A673 (cell line): Measurements from ENCODE around the gene DNAJC4. TPM values are rescaled to one million over a fixed set of nuclear protein-coding genes. Genes with fewer than 3 reads are reported as not detected.

Experiments used
- BruUV-seq: library from RNA; stranded (reverse); fragments of 400-500 nt; replicated peaks from 2 replicates; lab custom pipeline; 2021; lab: Mats Ljungman, UMichigan
- CTCF ChIA-PET: fragments of 300-600 bp; sonication (Branson Sonifier 250); formaldehyde crosslinking; loops from one replicate; lab custom pipeline; 2022; ENCODE audit warnings: antibody characterized with exemption; lab: Charles Lee
- POLR2A ChIA-PET: fragments of 300-600 bp; sonication (Branson Sonifier 250); formaldehyde crosslinking; loops from one replicate; lab custom pipeline; 2022; ENCODE audit warnings: antibody characterized with exemption; ENCODE audit not compliant: low non-redundant PET; lab: Charles Lee
- DNase-seq: peaks from one replicate; pipeline ENCODE4 v3.0.0-alpha.2; 2015; ENCODE audit warnings: low spot score
- H3K27ac ChIP-seq: fragments of 200-600 bp; sonication (generic); 2 replicates; pipeline ENCODE4 v1.5.1; 2016; ENCODE audit warnings: mixed run types, low read depth, mild to moderate bottlenecking, mixed read lengths, antibody characterized with exemption, low read length; ENCODE audit not compliant: poor library complexity, severe bottlenecking
- H3K27me3 ChIP-seq: fragments of 200-600 bp; sonication (generic); replicated peaks from 2 replicates; pipeline ENCODE4 v1.6.1; 2017; ENCODE audit warnings: mixed run types, low read depth, mild to moderate bottlenecking, mixed read lengths, antibody characterized with exemption, low read length; ENCODE audit not compliant: insufficient read depth, poor library complexity
- H3K36me3 ChIP-seq: fragments of 200-600 bp; sonication (generic); 2 replicates; pipeline ENCODE4 v1.6.1; 2016; ENCODE audit warnings: mixed run types, mild to moderate bottlenecking, mixed read lengths, antibody characterized with exemption, low read length; ENCODE audit not compliant: insufficient read depth, poor library complexity, severe bottlenecking
- H3K4me1 ChIP-seq: fragments of 200-600 bp; sonication (generic); 2 replicates; pipeline ENCODE4 v1.6.1; 2017; ENCODE audit warnings: mixed run types, mild to moderate bottlenecking, mixed read lengths, antibody characterized with exemption, low read length; ENCODE audit not compliant: insufficient read depth, poor library complexity, severe bottlenecking
- H3K4me3 ChIP-seq: fragments of 200-600 bp; sonication (generic); 2 replicates; pipeline ENCODE4 v1.5.1; 2016; ENCODE audit warnings: low read depth, mixed run types, mild to moderate bottlenecking, mixed read lengths, low read length; ENCODE audit not compliant: poor library complexity, severe bottlenecking
- H3K9me3 ChIP-seq: fragments of 200-600 bp; sonication (generic); 2 replicates; pipeline ENCODE4 v1.6.1; 2016; ENCODE audit warnings: mixed run types, low read depth, mild to moderate bottlenecking, mixed read lengths, antibody characterized with exemption, low read length; ENCODE audit not compliant: poor library complexity, severe bottlenecking
- EZH2 ChIP-seq: fragments of 200-600 bp; sonication (generic); IDR thresholded peaks from 2 replicates; pipeline ENCODE4 v1.6.1; 2017; ENCODE audit warnings: borderline replicate concordance, low read depth, mild to moderate bottlenecking, mixed read lengths, antibody characterized with exemption, low read length; ENCODE audit not compliant: poor library complexity, severe bottlenecking
- intact Hi-C: fragments of 100-400 bp; cut with micrococcal nuclease; formaldehyde crosslinking; loops from one replicate; pipeline ENCODE4 v1.10.0; 2022; ENCODE audit not compliant: unreplicated experiment
- total RNA-seq: library from RNA; stranded (reverse); gene quantifications from 2 replicates; pipeline ENCODE4 v1.2.3, GENCODE V29; 2021
- TF ChIP-seq, protein P1 (sequence below): fragments of 300-800, 200-600 bp; sonication (generic); conservative IDR thresholded peaks from 2 replicates; pipeline ENCODE4 v1.5.1; 2017; ENCODE audit warnings: low read depth, mild to moderate bottlenecking, antibody characterized with exemption, low read length, moderate library complexity, mixed read lengths

Gene DNAJC4
- total RNA-seq, 1 experiment from 2014 or later: 20.2 TPM

DNA sequence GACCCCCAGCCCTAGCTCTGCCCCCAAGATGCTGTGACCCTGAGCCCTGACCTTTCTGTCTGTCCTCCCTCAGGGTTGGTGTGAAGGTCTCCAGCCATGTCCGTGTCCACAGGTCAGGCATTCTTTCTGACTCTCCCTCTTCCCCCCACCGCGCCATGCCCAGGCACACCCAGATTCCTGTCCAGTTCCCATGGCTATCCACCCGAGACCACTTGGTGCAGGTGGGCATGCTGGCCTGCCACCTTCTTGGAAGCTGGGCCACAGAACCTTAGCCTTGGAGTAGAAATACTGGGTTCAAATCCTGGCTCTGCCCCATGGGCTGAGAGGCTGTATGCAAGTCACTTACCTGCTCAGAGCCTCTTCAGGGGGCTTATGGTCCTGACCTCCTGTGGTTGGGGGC, 18.7 kb downstream of the DNAJC4 start:
- Histone ChIP-seq H3K36me3 (peaks cover 3% of the 10 kb centered on the region), H3K4me1 (peaks cover 31% of the 10 kb centered on the region), H3K27ac (no peak overlapping the region), H3K4me3 (no peak overlapping the region), H3K27me3 (no peaks in the 10 kb centered on the region), H3K9me3 (no peaks in the 10 kb centered on the region)
- no peak for TF ChIP-seq EZH2
- TF ChIP-seq, protein P1, sequence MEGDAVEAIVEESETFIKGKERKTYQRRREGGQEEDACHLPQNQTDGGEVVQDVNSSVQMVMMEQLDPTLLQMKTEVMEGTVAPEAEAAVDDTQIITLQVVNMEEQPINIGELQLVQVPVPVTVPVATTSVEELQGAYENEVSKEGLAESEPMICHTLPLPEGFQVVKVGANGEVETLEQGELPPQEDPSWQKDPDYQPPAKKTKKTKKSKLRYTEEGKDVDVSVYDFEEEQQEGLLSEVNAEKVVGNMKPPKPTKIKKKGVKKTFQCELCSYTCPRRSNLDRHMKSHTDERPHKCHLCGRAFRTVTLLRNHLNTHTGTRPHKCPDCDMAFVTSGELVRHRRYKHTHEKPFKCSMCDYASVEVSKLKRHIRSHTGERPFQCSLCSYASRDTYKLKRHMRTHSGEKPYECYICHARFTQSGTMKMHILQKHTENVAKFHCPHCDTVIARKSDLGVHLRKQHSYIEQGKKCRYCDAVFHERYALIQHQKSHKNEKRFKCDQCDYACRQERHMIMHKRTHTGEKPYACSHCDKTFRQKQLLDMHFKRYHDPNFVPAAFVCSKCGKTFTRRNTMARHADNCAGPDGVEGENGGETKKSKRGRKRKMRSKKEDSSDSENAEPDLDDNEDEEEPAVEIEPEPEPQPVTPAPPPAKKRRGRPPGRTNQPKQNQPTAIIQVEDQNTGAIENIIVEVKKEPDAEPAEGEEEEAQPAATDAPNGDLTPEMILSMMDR: no peak
- intact Hi-C loops: loop anchor here (5.0 kb wide), 1 partner anchor 42 kb away; the partner anchor contains the start of gene FERMT3
- BruUV-seq: no TSS peak
- ChIA-PET POLR2A (no interaction called here), CTCF (interaction anchor here (2.0 kb wide), 1 partner anchor 44 kb away, joined by 6 read pairs; no protein-coding TSS in a partner anchor)
- DNase-seq: no peak

GRCh38 chr11:64249563-64250414, 19.4 kb downstream of the DNAJC4 start:
- no peak for TF ChIP-seq EZH2
- TF ChIP-seq, protein P1: no peak
- CTCF ChIA-PET: interaction anchor here (1.1 to 2.0 kb wide), 2 partner anchors 45 to 105 kb away, joined by 4 to 6 read pairs; no protein-coding TSS in a partner anchor
- POLR2A ChIA-PET: no interaction called here
- Histone ChIP-seq H3K4me1 (peaks cover 27% of the 10 kb centered on the region), H3K27ac (no peak overlapping the region), H3K9me3 (no peaks in the 10 kb centered on the region), H3K4me3 (no peak overlapping the region), H3K36me3 (peaks cover 7% of the 10 kb centered on the region), H3K27me3 (no peaks in the 10 kb centered on the region)
- no TSS peak for BruUV-seq
- no peak for DNase-seq
- intact Hi-C loops: loop anchor here (5.0 kb wide), 1 partner anchor 42 kb away; the partner anchor contains the start of gene FERMT3

GRCh38 chr11:64250415-64251015, 20.2 kb downstream of the DNAJC4 start:
- no peak for DNase-seq
- TF ChIP-seq, protein P1: no peak
- no peak for TF ChIP-seq EZH2
- Histone ChIP-seq H3K4me1 (peaks cover 27% of the 10 kb centered on the region), H3K4me3 (peak overlapping the region; percentile 79), H3K9me3 (no peaks in the 10 kb centered on the region), H3K36me3 (peaks cover 13% of the 10 kb centered on the region), H3K27ac (peak overlapping the region; percentile 66), H3K27me3 (no peaks in the 10 kb centered on the region)
- ChIA-PET POLR2A (interaction anchor here (0.5 kb wide), 1 partner anchor 686 kb away, joined by 3 read pairs; no protein-coding TSS in a partner anchor), CTCF (interaction anchor here (1.1 kb wide), 1 partner anchor 104 kb away, joined by 4 read pairs; no protein-coding TSS in a partner anchor)
- no TSS peak for BruUV-seq
- intact Hi-C loops: no loop called here
